ENCODE measurements around the gene RAPGEF3.

DNA sequence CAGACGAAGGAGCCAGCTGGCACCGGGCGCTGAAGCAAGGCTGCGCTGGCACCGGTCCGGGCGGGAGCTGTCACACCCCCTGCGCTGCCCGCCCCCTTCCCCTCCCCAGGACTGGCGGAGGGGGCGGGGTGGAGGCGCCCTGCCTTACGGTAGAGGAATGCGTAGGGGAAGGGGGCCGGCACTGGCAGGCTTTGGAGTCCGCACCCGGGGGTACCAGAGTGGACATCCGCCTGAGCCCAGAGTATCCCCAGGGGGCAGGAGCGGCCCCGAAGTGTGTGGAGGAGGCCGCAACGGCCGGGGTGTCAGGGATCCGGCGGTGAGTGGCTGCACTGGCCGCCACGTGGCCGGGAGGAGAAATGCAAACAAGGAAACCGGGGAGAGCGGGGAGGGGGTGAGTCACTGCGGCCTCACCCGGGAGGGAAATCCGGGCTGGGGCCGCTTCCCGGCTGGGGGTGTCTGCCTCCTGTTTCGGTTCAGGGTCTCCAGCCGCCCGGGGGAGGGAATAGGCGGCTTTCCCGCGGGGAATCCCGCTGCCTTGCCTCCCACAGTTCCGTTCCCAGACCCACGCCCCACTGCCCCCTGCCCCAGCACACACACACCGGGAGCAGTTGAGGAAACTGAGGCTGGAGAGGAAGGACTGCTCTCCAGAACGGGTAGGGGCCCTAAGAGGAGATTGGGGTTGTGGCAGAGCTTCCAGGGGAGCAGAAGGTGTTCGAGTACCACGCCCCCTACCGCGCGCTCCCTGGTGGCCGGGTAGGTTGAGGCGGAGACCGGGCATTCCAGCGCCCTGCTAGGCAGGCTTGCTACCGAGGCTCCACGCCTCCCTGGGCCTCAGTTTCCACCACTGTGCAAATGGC lies at the start of gene RAPGEF3:
- TF ChIP-seq CTCF (IDR thresholded peaks at IDR 0.05): peak in 2 of 3 donors; percentile 70 to 81
- TF ChIP-seq POLR2A (IDR thresholded peaks at IDR 0.05): peak; percentile 26
